GM21528 (cell line): ENCODE measurements around the gene ATAD3A.

Source experiments
- ATAC-seq: cut with Tn5 transposase; IDR thresholded peaks from one replicate; pipeline ENCODE4 v1.9.1; 2021; ENCODE audit warnings: mild to moderate bottlenecking, moderate library complexity; ENCODE audit not compliant: unreplicated experiment, low FRiP score

ATAD3A gene

GRCh38 chr1:1574721-1575537 is 63.0 kb downstream of the ATAD3A start, which contains the start of gene SSU72:
SSU72 (minus strand) TSS chr1:1574863; CDS start chr1:1574557, 306 bp downstream.
- peak; percentile 67 for ATAC-seq

DNA sequence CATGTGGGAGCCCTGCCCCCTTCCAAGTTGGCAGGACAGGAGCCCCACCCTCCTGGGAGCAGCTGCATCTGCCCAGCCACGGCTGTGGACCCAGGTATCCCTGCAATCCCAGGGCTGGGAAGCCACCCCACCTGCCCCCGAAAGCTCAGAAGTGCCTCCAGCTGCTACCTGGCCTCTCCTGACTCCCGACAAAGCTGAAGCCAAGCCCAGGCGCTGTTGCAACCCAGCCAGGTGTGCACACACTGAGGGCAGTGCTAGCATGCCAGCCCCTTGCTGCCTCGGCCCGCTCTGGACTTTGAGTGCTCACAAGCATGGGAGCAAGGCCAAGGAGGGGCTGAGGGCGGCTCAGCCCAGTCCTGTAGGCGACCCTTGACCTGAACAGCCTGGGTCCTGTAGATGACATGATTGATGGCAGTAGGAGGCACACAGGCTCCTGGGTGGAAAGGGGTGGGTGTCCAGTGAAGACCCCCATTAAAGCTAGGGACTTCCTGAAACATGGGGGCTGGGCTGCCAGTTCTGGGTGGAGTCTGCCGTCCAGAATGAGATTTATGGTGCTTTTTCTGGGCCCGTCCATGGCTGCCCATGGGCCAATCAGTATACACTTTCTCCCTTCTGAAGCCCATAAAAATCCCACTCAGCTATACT is 65.5 kb downstream of the ATAD3A start:
- ATAC-seq: no peak

GRCh38 chr1:1578371-1578940 is 66.5 kb downstream of the ATAD3A start:
- no peak for ATAC-seq

GRCh38 chr1:1582585-1583346 is 70.8 kb downstream of the ATAD3A start:
- ATAC-seq: no peak

- no peak for ATAC-seq
Measured at GRCh38 chr1:1583347-1584010, 71.5 kb downstream of the ATAD3A start.
